ENCODE data around the gene RACK1.

RACK1 gene

DNA sequence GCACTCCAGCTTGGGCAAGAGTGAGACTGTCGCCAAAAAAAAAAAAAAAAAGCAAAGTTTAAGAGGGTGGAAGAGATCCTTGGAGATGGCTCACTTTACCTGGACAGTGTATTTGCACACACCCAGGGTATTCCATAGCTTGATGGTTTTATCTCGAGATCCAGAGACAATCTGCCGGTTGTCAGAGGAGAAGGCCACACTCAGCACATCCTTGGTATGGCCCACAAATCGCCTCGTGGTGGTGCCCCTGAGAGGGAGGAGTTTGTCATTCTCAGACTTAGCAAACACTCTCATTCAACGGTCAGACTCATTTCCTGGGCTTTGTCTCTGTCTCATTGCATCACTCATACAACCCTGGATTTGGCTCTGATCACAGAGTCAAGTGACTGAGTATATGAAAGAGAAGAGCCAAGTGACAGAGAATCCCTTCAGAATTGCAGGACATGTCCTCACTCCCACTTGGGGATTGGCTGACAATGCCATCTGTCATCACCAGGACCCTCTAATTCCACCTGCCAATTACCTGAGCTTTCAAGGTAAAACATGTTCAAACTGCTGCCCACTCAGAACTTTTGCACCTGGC lies 2.2 kb downstream of the RACK1 start:
- DNase-seq (ENCODE audit: extremely low read depth, low read depth): no peak
- TF ChIP-seq, protein P1, sequence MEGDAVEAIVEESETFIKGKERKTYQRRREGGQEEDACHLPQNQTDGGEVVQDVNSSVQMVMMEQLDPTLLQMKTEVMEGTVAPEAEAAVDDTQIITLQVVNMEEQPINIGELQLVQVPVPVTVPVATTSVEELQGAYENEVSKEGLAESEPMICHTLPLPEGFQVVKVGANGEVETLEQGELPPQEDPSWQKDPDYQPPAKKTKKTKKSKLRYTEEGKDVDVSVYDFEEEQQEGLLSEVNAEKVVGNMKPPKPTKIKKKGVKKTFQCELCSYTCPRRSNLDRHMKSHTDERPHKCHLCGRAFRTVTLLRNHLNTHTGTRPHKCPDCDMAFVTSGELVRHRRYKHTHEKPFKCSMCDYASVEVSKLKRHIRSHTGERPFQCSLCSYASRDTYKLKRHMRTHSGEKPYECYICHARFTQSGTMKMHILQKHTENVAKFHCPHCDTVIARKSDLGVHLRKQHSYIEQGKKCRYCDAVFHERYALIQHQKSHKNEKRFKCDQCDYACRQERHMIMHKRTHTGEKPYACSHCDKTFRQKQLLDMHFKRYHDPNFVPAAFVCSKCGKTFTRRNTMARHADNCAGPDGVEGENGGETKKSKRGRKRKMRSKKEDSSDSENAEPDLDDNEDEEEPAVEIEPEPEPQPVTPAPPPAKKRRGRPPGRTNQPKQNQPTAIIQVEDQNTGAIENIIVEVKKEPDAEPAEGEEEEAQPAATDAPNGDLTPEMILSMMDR (IDR thresholded peaks at IDR 0.05; ENCODE audit: low read depth, low read length, missing control alignments): no peak
- H3K4me3 ChIP-seq (replicated peaks; ENCODE audit: low read depth, low read length): peak overlapping the region; percentile 75

DNA sequence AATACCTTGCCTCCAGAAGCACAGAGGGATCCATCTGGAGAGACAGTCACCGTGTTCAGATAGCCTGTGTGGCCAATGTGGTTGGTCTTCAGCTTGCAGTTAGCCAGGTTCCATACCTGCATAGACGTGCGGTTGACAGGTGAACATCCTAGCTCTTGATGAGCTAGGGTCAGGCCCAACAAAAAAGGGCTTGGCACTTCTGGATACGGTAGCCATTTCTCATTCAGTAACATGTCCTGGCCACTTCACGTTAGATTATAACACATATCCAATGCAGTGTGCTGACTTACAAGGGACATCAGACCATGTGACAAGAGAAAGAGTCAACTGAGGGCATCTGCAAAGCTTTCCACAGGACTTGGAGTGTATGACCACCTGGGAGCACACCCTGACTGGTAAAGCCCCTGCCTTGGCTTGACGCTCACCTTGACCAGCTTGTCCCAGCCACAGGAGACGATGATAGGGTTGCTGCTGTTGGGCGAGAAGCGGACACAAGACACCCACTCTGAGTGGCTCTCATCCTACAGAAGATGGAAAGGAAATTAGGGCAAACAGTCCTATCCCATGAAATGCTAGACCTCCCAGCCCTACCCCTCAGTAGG lies 4.5 kb downstream of the RACK1 start:
- TF ChIP-seq, protein P1 (IDR thresholded peaks at IDR 0.05; ENCODE audit: low read depth, low read length, missing control alignments): no peak
- H3K4me3 ChIP-seq (replicated peaks; ENCODE audit: low read depth, low read length): peak overlapping the region; percentile 75
- no peak for DNase-seq (ENCODE audit: extremely low read depth, low read depth)

DNA sequence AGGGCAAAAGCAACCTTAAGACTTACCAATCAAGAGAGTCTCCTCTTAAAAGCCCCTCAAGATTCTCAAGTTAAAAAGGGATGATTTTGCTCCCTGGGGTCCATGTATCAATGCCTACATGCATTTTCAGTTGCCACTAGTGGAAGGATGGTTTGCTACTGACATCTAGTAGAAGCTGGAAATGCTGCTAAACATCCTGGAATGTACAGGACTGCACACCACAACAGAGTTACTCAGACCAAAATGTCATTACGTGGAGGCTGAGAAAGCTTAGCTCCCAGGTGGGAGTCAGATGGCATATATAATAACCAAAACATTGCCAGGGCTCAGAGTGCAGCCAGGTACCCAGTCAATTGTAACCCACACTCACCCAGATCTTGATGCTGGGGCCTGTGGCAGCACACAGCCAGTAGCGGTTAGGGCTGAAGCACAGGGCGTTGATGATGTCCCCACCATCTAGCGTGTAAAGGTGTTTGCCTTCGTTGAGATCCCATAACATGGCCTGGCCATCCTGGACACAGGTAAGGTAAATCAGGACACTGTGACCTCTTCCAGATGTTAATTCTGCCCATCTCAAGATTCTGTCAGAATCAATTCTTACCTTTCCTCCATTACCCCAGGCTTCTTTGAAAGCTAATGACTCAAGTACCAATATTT lies 5.8 kb downstream of the RACK1 start:
- DNase-seq (ENCODE audit: extremely low read depth, low read depth): no peak
- TF ChIP-seq, protein P1 (IDR thresholded peaks at IDR 0.05; ENCODE audit: low read depth, low read length, missing control alignments): no peak

DNA sequence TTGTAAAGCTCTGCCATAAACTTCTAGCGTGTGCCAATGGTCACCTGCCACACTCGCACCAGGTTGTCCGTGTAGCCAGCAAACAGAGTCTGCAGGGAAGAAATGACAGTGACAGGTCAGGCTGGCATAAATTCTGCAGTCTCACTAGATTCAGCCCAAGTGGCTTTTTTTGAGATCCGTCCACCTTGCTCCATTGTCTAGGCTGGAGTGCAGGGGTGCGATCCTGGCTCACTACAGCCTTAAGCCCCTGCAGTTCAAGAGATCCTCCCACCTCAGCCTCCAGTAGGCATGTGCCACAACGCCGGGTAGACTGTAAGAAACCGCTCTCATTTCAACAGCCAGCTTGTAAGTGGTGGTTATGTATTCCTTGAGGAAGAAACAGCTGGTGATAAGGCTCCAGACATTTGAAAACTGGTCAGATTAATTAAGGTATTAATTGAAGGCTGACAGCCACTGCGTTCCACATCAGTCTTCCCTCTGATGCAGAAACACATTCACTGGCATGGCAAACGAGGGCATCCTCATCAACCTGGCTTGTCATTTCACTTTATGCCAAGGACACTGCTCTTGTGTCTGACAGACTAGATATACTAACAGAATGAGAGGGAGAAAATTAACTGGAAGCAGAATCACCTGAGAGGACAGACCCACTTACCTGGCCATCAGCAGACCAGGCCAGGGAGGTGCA lies 6.6 kb downstream of the RACK1 start:
- H3K4me3 ChIP-seq (replicated peaks; ENCODE audit: low read depth, low read length): no peak overlapping the region
- TF ChIP-seq, protein P1 (IDR thresholded peaks at IDR 0.05; ENCODE audit: low read depth, low read length, missing control alignments): no peak
- no peak for DNase-seq (ENCODE audit: extremely low read depth, low read depth)

More for the DNA sequence above, 5.8 kb downstream of the RACK1 start:
- H3K4me3 ChIP-seq (replicated peaks; ENCODE audit: low read depth, low read length): no peak overlapping the region

DNA sequence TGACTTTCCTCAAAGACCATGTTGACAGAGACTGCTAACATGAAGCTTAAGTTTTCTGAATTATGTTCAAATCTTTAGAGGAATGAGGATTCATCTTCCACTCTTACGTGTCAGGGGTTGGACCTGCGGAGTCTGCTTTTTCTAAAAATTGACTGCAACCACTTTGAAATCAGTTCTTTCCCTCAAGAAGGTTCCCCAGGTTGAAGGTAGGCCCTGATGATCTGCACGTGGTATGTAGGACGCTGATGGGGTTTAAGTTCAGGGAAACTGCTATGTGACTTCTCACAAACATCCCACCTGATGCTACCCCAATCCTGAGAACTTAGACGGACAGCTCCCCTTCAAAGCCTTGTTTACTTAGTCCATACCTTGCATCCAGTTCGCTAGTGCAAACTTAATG lies 7.2 kb downstream of the RACK1 start:
- no peak overlapping the region for H3K4me3 ChIP-seq (replicated peaks; ENCODE audit: low read depth, low read length)
- TF ChIP-seq, protein P1 (IDR thresholded peaks at IDR 0.05; ENCODE audit: low read depth, low read length, missing control alignments): no peak
- DNase-seq (ENCODE audit: extremely low read depth, low read depth): no peak

DNA sequence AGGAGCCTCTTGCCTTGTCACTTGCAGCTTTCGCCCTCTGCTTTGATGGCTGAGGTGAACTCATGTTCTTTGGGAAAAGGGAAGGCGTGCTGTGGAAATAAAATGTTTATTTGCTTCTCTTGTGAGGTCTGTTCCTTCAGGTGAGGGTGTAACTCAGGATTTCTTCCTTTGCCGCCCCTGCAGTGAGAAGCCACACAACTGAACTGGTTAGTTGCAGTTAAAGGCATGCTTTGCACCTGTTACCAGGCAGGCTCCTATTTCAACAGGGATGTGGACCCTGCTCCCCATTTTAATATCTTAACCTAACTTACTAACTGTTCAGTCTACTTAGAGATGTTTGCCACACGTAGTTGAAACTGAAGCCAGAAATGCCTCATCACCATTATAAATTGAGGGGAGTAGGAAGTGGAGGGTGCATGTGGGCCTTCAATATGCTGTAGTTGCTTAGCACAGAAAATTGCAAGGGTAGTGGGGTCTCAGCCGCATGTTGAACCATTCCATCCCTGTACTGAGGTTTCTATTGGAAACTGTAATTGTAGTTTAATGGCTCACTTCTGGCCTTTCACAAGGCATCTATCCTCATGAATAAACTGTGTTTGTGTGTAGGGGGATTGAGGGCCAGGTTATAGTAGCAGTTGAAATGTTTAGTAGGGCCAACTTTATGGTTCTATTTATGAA lies 7.9 kb downstream of the RACK1 start:
- no peak overlapping the region for H3K4me3 ChIP-seq (replicated peaks; ENCODE audit: low read depth, low read length)
- no peak for DNase-seq (ENCODE audit: extremely low read depth, low read depth)
- TF ChIP-seq, protein P1 (IDR thresholded peaks at IDR 0.05; ENCODE audit: low read depth, low read length, missing control alignments): no peak

Measured in HFF-Myc (cell line).